A673 (cell line): Measurements from ENCODE around the gene GLRA1. TPM values are rescaled to one million over a fixed set of nuclear protein-coding genes. Genes with fewer than 3 reads are reported as not detected.

ENCODE experiments used
- BruUV-seq: library from RNA; stranded (reverse); fragments of 400-500 nt; replicated peaks from 2 replicates; lab custom pipeline; 2021; lab: Mats Ljungman, UMichigan
- CTCF ChIA-PET: fragments of 300-600 bp; sonication (Branson Sonifier 250); formaldehyde crosslinking; loops from one replicate; lab custom pipeline; 2022; ENCODE audit warnings: antibody characterized with exemption; lab: Charles Lee
- POLR2A ChIA-PET: fragments of 300-600 bp; sonication (Branson Sonifier 250); formaldehyde crosslinking; loops from one replicate; lab custom pipeline; 2022; ENCODE audit warnings: antibody characterized with exemption; ENCODE audit not compliant: low non-redundant PET; lab: Charles Lee
- DNase-seq: peaks from one replicate; pipeline ENCODE4 v3.0.0-alpha.2; 2015; ENCODE audit warnings: low spot score
- H3K27ac ChIP-seq: fragments of 200-600 bp; sonication (generic); 2 replicates; pipeline ENCODE4 v1.5.1; 2016; ENCODE audit warnings: mixed run types, low read depth, mild to moderate bottlenecking, mixed read lengths, antibody characterized with exemption, low read length; ENCODE audit not compliant: poor library complexity, severe bottlenecking
- H3K27me3 ChIP-seq: fragments of 200-600 bp; sonication (generic); replicated peaks from 2 replicates; pipeline ENCODE4 v1.6.1; 2017; ENCODE audit warnings: mixed run types, low read depth, mild to moderate bottlenecking, mixed read lengths, antibody characterized with exemption, low read length; ENCODE audit not compliant: insufficient read depth, poor library complexity
- H3K36me3 ChIP-seq: fragments of 200-600 bp; sonication (generic); 2 replicates; pipeline ENCODE4 v1.6.1; 2016; ENCODE audit warnings: mixed run types, mild to moderate bottlenecking, mixed read lengths, antibody characterized with exemption, low read length; ENCODE audit not compliant: insufficient read depth, poor library complexity, severe bottlenecking
- H3K4me1 ChIP-seq: fragments of 200-600 bp; sonication (generic); 2 replicates; pipeline ENCODE4 v1.6.1; 2017; ENCODE audit warnings: mixed run types, mild to moderate bottlenecking, mixed read lengths, antibody characterized with exemption, low read length; ENCODE audit not compliant: insufficient read depth, poor library complexity, severe bottlenecking
- H3K4me3 ChIP-seq: fragments of 200-600 bp; sonication (generic); 2 replicates; pipeline ENCODE4 v1.5.1; 2016; ENCODE audit warnings: low read depth, mixed run types, mild to moderate bottlenecking, mixed read lengths, low read length; ENCODE audit not compliant: poor library complexity, severe bottlenecking
- H3K9me3 ChIP-seq: fragments of 200-600 bp; sonication (generic); 2 replicates; pipeline ENCODE4 v1.6.1; 2016; ENCODE audit warnings: mixed run types, low read depth, mild to moderate bottlenecking, mixed read lengths, antibody characterized with exemption, low read length; ENCODE audit not compliant: poor library complexity, severe bottlenecking
- CTCF ChIP-seq: fragments of 300-800, 200-600 bp; sonication (generic); conservative IDR thresholded peaks from 2 replicates; pipeline ENCODE4 v1.5.1; 2017; ENCODE audit warnings: low read depth, mild to moderate bottlenecking, antibody characterized with exemption, low read length, moderate library complexity, mixed read lengths
- EZH2 ChIP-seq: fragments of 200-600 bp; sonication (generic); IDR thresholded peaks from 2 replicates; pipeline ENCODE4 v1.6.1; 2017; ENCODE audit warnings: borderline replicate concordance, low read depth, mild to moderate bottlenecking, mixed read lengths, antibody characterized with exemption, low read length; ENCODE audit not compliant: poor library complexity, severe bottlenecking
- intact Hi-C: fragments of 100-400 bp; cut with micrococcal nuclease; formaldehyde crosslinking; loops from one replicate; pipeline ENCODE4 v1.10.0; 2022; ENCODE audit not compliant: unreplicated experiment
- total RNA-seq: library from RNA; stranded (reverse); gene quantifications from 2 replicates; pipeline ENCODE4 v1.2.3, GENCODE V29; 2021

The GLRA1 gene
- total RNA-seq, 1 experiment from 2014 or later, result not detected

- no peaks in the 10 kb centered on the region for H3K4me1 ChIP-seq
- TF ChIP-seq EZH2 (no peak), CTCF (no peak)
- H3K4me3 ChIP-seq, result no peak overlapping the region
- DNase-seq, result no peak
- ChIA-PET POLR2A (no interaction called here), CTCF (no interaction called here)
- H3K27ac ChIP-seq, result no peak overlapping the region
- intact Hi-C loops, result no loop called here
- no peaks in the 10 kb centered on the region for H3K9me3 ChIP-seq
- no peaks in the 10 kb centered on the region for H3K36me3 ChIP-seq
- no TSS peak for BruUV-seq
- H3K27me3 ChIP-seq, result no peaks in the 10 kb centered on the region
Observed at GRCh38 chr5:151881621-151882225, 42.9 kb downstream of the GLRA1 start.

GRCh38 chr5:151880324-151880723 is 44.3 kb downstream of the GLRA1 start:
- BruUV-seq, result no TSS peak
- POLR2A ChIA-PET, result no interaction called here

GRCh38 chr5:151873701-151874100 is 51.0 kb downstream of the GLRA1 start:
- Histone ChIP-seq H3K9me3 (no peaks in the 10 kb centered on the region), H3K36me3 (no peaks in the 10 kb centered on the region), H3K27me3 (no peaks in the 10 kb centered on the region), H3K4me1 (no peaks in the 10 kb centered on the region), H3K4me3 (no peak overlapping the region), H3K27ac (no peak overlapping the region)
- ChIA-PET CTCF (no interaction called here), POLR2A (no interaction called here)
- no peak for DNase-seq
- TF ChIP-seq EZH2 (no peak), CTCF (no peak)
- intact Hi-C loops, result no loop called here
- no TSS peak for BruUV-seq

More at GRCh38 chr5:151880324-151880723, 44.3 kb downstream of the GLRA1 start:
- no peak overlapping the region for H3K4me3 ChIP-seq
- CTCF ChIA-PET, result no interaction called here
- no peak overlapping the region for H3K27ac ChIP-seq
- H3K9me3 ChIP-seq, result no peaks in the 10 kb centered on the region
- no peak for TF ChIP-seq CTCF
- TF ChIP-seq EZH2, result no peak
- H3K36me3 ChIP-seq, result no peaks in the 10 kb centered on the region
- H3K4me1 ChIP-seq, result no peaks in the 10 kb centered on the region
- intact Hi-C loops, result no loop called here
- H3K27me3 ChIP-seq, result no peaks in the 10 kb centered on the region
- no peak for DNase-seq
